HL-60 (cell line): ENCODE measurements around the gene ASS1.

Experiments used
- DNase-seq, 2 experiments: peaks; one replicate each; pipeline ENCODE4 v3.0.0-alpha.2; 2010 to 2020; ENCODE audit warnings: low read depth in 1 of 2, low spot score in 1 of 2
- H3K27ac ChIP-seq: fragments of 250-450 bp; sonication (Bioruptor Pico); replicated peaks from 2 replicates; pipeline ENCODE4 v1.5.1; 2020; ENCODE audit warnings: mild to moderate bottlenecking, moderate library complexity
- H3K27me3 ChIP-seq: fragments of 250-450 bp; sonication (Bioruptor Pico); 2 replicates; pipeline ENCODE4 v1.5.1; 2021; ENCODE audit warnings: mild to moderate bottlenecking, moderate library complexity; ENCODE audit not compliant: insufficient read depth, poor library complexity, severe bottlenecking
- H3K4me3 ChIP-seq: replicated peaks from 2 replicates; pipeline ENCODE4 v1.5.1; 2011; ENCODE audit warnings: mild to moderate bottlenecking, control low read depth, low read length; ENCODE audit not compliant: insufficient read depth
- CTCF ChIP-seq: IDR thresholded peaks from one replicate; pipeline ENCODE4 v1.5.1; 2011; ENCODE audit warnings: low read length, control low read depth, inconsistent platforms; ENCODE audit not compliant: insufficient read depth
- GABPA ChIP-seq: IDR thresholded peaks from 2 replicates; pipeline ENCODE4 v1.6.1; 2012; ENCODE audit warnings: low read depth
- TF ChIP-seq, protein P1 (sequence below): IDR thresholded peaks from 2 replicates; pipeline ENCODE4 v1.6.1; 2012; ENCODE audit warnings: low read depth; ENCODE audit not compliant: insufficient replicate concordance

Gene ASS1

DNA sequence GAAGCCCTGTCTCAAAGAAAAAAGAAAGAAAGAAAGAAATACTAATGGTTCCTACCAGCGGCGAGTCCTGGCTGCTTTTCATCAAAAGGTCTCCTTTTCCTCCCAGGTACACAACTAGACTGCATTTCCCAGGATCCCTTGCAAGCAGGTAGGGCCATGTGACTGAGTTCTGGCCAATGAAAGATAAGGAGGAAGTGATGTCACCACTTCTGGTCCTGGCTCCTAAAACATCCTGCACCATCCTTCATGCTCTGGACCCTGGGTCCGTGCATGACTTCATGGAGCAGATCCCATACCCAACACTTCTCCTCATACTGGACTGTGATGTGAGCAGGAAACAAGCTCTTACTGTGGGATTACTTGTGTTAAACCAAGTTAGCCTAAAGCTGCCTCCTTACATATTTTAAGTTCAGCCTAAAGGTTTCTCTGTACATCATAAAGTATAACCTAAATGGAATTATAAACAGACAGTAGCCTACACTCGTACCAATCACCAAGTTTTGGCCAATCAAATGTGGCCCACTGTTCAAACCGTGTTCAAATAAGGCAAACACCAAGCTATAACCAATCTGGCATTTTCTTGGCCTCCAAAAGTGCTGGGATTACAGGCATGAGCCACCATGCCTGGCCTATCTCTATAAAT is 104.5 kb downstream of the ASS1 start:
- Histone ChIP-seq H3K27me3 (no peaks in the 10 kb centered on the region), H3K27ac (no peak overlapping the region), H3K4me3 (no peak overlapping the region)
- peak in 1 of 2 experiments; percentile 7 for DNase-seq
- TF ChIP-seq, protein P1, sequence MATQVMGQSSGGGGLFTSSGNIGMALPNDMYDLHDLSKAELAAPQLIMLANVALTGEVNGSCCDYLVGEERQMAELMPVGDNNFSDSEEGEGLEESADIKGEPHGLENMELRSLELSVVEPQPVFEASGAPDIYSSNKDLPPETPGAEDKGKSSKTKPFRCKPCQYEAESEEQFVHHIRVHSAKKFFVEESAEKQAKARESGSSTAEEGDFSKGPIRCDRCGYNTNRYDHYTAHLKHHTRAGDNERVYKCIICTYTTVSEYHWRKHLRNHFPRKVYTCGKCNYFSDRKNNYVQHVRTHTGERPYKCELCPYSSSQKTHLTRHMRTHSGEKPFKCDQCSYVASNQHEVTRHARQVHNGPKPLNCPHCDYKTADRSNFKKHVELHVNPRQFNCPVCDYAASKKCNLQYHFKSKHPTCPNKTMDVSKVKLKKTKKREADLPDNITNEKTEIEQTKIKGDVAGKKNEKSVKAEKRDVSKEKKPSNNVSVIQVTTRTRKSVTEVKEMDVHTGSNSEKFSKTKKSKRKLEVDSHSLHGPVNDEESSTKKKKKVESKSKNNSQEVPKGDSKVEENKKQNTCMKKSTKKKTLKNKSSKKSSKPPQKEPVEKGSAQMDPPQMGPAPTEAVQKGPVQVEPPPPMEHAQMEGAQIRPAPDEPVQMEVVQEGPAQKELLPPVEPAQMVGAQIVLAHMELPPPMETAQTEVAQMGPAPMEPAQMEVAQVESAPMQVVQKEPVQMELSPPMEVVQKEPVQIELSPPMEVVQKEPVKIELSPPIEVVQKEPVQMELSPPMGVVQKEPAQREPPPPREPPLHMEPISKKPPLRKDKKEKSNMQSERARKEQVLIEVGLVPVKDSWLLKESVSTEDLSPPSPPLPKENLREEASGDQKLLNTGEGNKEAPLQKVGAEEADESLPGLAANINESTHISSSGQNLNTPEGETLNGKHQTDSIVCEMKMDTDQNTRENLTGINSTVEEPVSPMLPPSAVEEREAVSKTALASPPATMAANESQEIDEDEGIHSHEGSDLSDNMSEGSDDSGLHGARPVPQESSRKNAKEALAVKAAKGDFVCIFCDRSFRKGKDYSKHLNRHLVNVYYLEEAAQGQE = no peak
- TF ChIP-seq CTCF (no peak), GABPA (0 out of 2 replicates have a peak, but pooled peaks have one; percentile 15)
